ENCODE data around the gene VIPR2. TPM values are rescaled to one million over a fixed set of nuclear protein-coding genes. Genes with fewer than 3 reads are reported as not detected.

Gene VIPR2
- total RNA-seq, 1 experiment from 2014 or later, result not detected

DNA sequence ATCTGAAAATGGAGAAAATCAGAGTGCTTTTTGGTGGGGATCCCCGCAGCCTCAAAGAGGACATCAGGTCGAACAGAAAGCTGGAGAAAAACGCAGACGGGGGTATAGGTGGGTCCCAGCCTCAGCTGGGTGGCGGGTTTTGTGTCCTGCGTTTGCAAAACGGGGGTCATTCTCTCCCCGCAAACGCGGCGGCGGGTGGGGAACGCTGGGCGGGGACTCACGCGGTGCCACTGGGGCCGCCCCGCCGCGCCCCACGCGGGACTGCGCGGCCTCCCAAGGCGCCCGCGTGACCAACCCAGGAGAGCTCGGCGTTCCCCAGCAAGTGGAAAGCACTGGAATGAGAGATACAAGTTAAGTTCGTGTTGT, 806 bp upstream of the VIPR2 start:
- H3K9me2 ChIP-seq (replicated peaks; ENCODE audit: insufficient read depth, low read length), result no peaks in the 10 kb centered on the region
- H3K27ac ChIP-seq (ENCODE audit: low read length), result no peak overlapping the region
- H3K4me1 ChIP-seq (ENCODE audit: low read length), result peaks cover 10% of the 10 kb centered on the region
- H3K79me2 ChIP-seq (ENCODE audit: low read length), result no peaks in the 10 kb centered on the region
- no peaks in the 10 kb centered on the region for H3K36me3 ChIP-seq (ENCODE audit: insufficient read depth, low read length)
- no peak for DNase-seq
- H4K20me1 ChIP-seq (ENCODE audit: insufficient read depth, low read depth, low read length), result no peaks in the 10 kb centered on the region
- no peaks in the 10 kb centered on the region for H3K27me3 ChIP-seq (ENCODE audit: low read length)
- no peaks in the 10 kb centered on the region for H3K9me3 ChIP-seq (ENCODE audit: low read length)
- H3K9ac ChIP-seq (ENCODE audit: low read length), result no peak overlapping the region
- H2AFZ ChIP-seq (ENCODE audit: low read length), result no peak overlapping the region
- H3K4me2 ChIP-seq (ENCODE audit: low read depth, low read length, poor library complexity, severe bottlenecking), result no peak overlapping the region
- no peak overlapping the region for H3K4me3 ChIP-seq (ENCODE audit: low read length)

DNA sequence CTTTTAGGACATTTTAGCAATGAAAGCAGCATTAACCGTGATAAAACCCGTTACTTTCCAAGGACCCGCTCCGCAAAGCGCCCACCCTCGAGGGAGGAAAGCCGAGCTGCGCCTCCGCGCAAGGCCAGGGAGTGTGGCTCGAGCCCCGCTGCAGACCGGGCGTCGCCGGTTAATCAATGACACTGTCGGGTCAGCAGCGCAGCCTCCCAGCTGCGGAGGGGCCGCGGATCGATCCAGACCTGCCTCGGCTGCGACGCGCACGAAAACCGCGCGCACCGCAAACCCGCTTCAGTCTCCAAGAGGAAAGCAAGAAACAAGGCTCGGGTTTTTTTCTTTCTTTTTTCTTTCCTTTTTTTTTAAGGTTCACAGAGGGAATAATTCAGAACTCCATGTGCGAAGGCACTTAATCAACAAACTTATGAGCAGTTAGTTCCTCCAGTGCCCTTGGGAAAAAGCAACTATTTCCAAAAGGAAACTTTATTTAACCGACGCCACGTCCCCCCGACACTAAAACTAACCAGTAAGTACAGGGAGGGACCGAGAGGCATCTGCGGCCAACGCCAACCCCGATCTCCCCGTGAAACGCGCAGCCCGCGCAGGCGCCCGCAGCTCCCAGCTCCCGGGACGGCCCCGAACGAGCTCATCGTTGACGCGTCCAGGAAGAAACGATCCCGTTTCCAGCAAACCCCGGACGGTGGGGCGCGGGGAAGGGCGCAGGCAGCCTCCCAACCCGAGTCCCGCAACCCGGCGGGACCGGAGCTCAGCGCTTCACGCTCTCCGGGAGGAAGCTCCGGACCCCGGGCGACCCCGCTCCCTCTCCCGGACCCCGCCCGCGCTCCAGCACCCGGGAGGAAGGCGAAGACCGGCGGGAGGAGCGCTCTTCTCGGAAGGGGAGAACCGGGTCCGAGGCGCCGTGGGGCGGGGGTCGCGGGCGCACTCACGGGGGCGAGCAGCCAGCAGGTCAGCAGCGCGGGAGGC, 598 bp downstream of the VIPR2 start:
- Histone ChIP-seq H3K4me1 (ENCODE audit: low read length) (no peaks in the 10 kb centered on the region), H2AFZ (ENCODE audit: low read length) (no peak overlapping the region), H3K4me2 (ENCODE audit: low read depth, low read length, poor library complexity, severe bottlenecking) (no peak overlapping the region), H3K79me2 (ENCODE audit: low read length) (no peaks in the 10 kb centered on the region), H3K27ac (ENCODE audit: low read length) (no peak overlapping the region), H3K9me3 (ENCODE audit: low read length) (no peaks in the 10 kb centered on the region), H3K9ac (ENCODE audit: low read length) (no peak overlapping the region), H3K9me2 (replicated peaks; ENCODE audit: insufficient read depth, low read length) (no peaks in the 10 kb centered on the region), H3K4me3 (ENCODE audit: low read length) (no peak overlapping the region), H3K27me3 (ENCODE audit: low read length) (no peaks in the 10 kb centered on the region), H4K20me1 (ENCODE audit: insufficient read depth, low read depth, low read length) (no peaks in the 10 kb centered on the region), H3K36me3 (ENCODE audit: insufficient read depth, low read length) (no peaks in the 10 kb centered on the region)
- DNase-seq, result no peak

DNA sequence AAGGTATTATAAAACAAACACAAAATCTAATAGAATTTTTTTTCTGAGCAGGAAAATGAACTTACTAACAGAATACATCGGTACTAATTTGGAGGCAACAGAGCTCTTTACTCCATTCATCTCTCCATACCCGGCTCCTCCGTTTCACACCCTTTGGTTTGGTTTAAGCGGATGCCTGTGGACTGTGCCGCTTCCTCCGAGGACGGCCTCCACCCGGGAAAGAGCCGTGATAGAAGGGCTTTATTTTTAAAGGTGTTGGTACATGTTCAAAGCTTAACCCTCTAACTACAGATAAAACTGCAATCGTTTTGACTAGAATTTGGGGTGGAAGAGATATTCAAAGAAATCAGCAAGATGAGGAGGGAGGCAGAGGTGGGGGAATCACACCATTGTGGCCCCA, 1.9 kb downstream of the VIPR2 start:
- Histone ChIP-seq H3K9me3 (ENCODE audit: low read length) (no peaks in the 10 kb centered on the region), H3K4me2 (ENCODE audit: low read depth, low read length, poor library complexity, severe bottlenecking) (no peak overlapping the region), H3K9ac (ENCODE audit: low read length) (no peak overlapping the region), H3K27me3 (ENCODE audit: low read length) (no peaks in the 10 kb centered on the region), H3K27ac (ENCODE audit: low read length) (no peak overlapping the region), H3K9me2 (replicated peaks; ENCODE audit: insufficient read depth, low read length) (no peaks in the 10 kb centered on the region), H3K79me2 (ENCODE audit: low read length) (no peaks in the 10 kb centered on the region), H3K4me1 (ENCODE audit: low read length) (no peaks in the 10 kb centered on the region), H4K20me1 (ENCODE audit: insufficient read depth, low read depth, low read length) (no peaks in the 10 kb centered on the region), H3K4me3 (ENCODE audit: low read length) (no peak overlapping the region), H2AFZ (ENCODE audit: low read length) (no peak overlapping the region), H3K36me3 (ENCODE audit: insufficient read depth, low read length) (no peaks in the 10 kb centered on the region)
- no peak for DNase-seq

DNA sequence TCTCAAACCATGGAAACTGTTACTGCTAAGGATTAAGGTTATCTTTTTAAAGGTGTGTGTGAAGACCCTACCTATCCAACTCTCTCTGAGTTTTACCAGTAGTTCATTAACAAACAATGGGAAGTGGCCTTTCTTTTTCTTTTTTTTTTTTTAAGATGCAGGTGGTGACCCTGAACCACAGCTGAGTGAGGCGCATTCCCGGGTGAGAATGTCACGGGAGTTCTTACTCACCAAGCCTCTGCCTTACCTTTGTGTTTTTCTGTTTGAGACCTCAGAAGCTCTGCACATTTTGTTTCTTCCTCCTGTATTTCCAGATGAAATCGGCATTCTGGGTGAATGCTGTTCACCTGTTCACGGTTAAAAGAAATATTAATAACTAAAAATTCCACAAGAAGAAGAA, 2.5 kb downstream of the VIPR2 start:
- Histone ChIP-seq H4K20me1 (ENCODE audit: insufficient read depth, low read depth, low read length) (no peaks in the 10 kb centered on the region), H3K27me3 (ENCODE audit: low read length) (no peaks in the 10 kb centered on the region), H3K27ac (ENCODE audit: low read length) (no peak overlapping the region), H3K9ac (ENCODE audit: low read length) (no peak overlapping the region), H3K4me3 (ENCODE audit: low read length) (no peak overlapping the region), H3K36me3 (ENCODE audit: insufficient read depth, low read length) (no peaks in the 10 kb centered on the region), H2AFZ (ENCODE audit: low read length) (no peak overlapping the region), H3K79me2 (ENCODE audit: low read length) (no peaks in the 10 kb centered on the region), H3K9me2 (replicated peaks; ENCODE audit: insufficient read depth, low read length) (no peaks in the 10 kb centered on the region), H3K4me2 (ENCODE audit: low read depth, low read length, poor library complexity, severe bottlenecking) (no peak overlapping the region), H3K9me3 (ENCODE audit: low read length) (no peaks in the 10 kb centered on the region), H3K4me1 (ENCODE audit: low read length) (no peaks in the 10 kb centered on the region)
- no peak for DNase-seq

DNA sequence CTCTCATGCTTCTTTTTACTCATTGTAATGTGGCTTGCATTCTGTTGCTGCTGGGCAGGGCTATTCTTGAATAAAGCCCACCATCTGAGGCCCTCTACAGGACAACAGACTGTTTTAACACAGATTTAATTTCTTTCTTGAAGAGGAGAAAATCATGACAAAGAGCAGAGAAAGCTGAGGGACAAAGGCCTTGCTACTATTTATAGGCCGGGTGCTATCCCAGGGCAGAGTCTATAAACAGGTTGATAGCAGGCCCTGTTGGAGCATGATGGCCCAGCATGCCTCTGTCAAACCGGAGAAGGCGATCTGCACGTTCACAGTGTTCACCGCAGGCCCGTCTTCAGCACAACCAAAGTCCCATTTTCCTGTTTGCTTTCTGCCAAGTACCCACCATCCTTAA, 3.0 kb downstream of the VIPR2 start:
- H3K79me2 ChIP-seq (ENCODE audit: low read length), result no peaks in the 10 kb centered on the region
- H3K9me2 ChIP-seq (replicated peaks; ENCODE audit: insufficient read depth, low read length), result no peaks in the 10 kb centered on the region
- no peaks in the 10 kb centered on the region for H3K36me3 ChIP-seq (ENCODE audit: insufficient read depth, low read length)
- no peak overlapping the region for H2AFZ ChIP-seq (ENCODE audit: low read length)
- no peak for DNase-seq
- no peak overlapping the region for H3K4me2 ChIP-seq (ENCODE audit: low read depth, low read length, poor library complexity, severe bottlenecking)
- H3K9me3 ChIP-seq (ENCODE audit: low read length), result no peaks in the 10 kb centered on the region
- no peak overlapping the region for H3K9ac ChIP-seq (ENCODE audit: low read length)
- no peak overlapping the region for H3K27ac ChIP-seq (ENCODE audit: low read length)
- no peak overlapping the region for H3K4me3 ChIP-seq (ENCODE audit: low read length)
- H4K20me1 ChIP-seq (ENCODE audit: insufficient read depth, low read depth, low read length), result no peaks in the 10 kb centered on the region
- H3K4me1 ChIP-seq (ENCODE audit: low read length), result no peaks in the 10 kb centered on the region
- H3K27me3 ChIP-seq (ENCODE audit: low read length), result no peaks in the 10 kb centered on the region

DNA sequence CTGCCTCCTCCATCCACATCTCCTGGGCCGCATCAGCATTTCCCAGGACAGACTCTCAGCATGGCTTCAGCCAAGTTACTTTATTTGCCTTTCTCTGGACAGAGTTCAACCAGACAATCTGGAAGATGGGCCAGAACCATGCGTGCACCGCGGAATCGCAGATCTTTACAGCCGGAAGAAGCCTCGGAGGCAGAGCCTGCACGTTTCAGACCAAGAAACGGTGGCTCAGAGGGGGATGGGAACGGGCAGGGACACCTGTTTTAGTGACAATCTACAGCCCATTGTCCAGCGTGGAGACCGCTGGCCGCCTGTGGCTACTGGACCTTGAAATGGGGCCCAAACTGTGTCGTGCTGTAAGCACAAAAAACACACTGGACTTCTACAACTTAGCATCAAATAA, 3.5 kb downstream of the VIPR2 start:
- no peaks in the 10 kb centered on the region for H3K79me2 ChIP-seq (ENCODE audit: low read length)
- H2AFZ ChIP-seq (ENCODE audit: low read length), result no peak overlapping the region
- no peaks in the 10 kb centered on the region for H3K9me3 ChIP-seq (ENCODE audit: low read length)
- H3K27ac ChIP-seq (ENCODE audit: low read length), result no peak overlapping the region
- no peaks in the 10 kb centered on the region for H3K36me3 ChIP-seq (ENCODE audit: insufficient read depth, low read length)
- no peak for DNase-seq
- H3K9me2 ChIP-seq (replicated peaks; ENCODE audit: insufficient read depth, low read length), result no peaks in the 10 kb centered on the region
- no peak overlapping the region for H3K9ac ChIP-seq (ENCODE audit: low read length)
- H3K4me1 ChIP-seq (ENCODE audit: low read length), result no peaks in the 10 kb centered on the region
- H3K27me3 ChIP-seq (ENCODE audit: low read length), result no peaks in the 10 kb centered on the region
- H4K20me1 ChIP-seq (ENCODE audit: insufficient read depth, low read depth, low read length), result no peaks in the 10 kb centered on the region
- H3K4me2 ChIP-seq (ENCODE audit: low read depth, low read length, poor library complexity, severe bottlenecking), result no peak overlapping the region
- no peak overlapping the region for H3K4me3 ChIP-seq (ENCODE audit: low read length)

DNA sequence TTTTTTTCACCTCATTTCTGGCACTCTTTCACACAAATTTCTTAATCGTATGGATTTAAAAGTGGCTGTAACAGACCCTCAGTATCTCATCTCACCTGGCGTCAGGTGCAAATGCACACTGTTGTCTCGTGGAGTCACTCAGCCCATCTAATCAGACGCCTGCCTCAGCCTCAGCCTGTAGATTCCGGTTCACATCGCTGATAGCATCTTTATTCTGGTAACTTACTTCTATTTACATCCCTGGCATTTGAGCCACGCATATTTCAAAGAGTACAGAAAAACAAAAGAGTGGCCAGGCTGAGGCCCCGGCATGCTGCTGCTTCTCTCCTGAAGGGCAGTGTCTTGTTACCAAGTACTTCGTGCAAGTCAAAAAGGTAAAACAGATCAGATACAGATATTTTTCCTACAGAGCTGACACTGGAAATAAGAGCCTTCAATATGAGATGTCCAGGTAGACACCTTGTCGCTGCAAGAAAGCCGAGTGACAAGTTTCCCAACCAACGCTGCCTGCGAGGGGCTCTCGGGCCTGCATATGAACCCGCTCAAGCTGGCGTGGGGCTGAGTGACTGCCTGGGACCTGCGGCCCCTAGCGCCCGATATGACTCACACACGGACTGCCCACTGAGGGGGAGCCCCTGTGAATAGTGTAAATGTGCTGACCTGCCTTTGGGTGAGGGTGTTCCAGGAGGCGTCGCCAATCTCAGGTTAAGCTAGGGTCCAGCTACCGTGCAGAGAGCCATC, 4.3 kb downstream of the VIPR2 start:
- Histone ChIP-seq H2AFZ (ENCODE audit: low read length) (no peak overlapping the region), H3K4me2 (ENCODE audit: low read depth, low read length, poor library complexity, severe bottlenecking) (no peak overlapping the region), H4K20me1 (ENCODE audit: insufficient read depth, low read depth, low read length) (no peaks in the 10 kb centered on the region), H3K4me3 (ENCODE audit: low read length) (no peak overlapping the region), H3K79me2 (ENCODE audit: low read length) (no peaks in the 10 kb centered on the region), H3K4me1 (ENCODE audit: low read length) (no peaks in the 10 kb centered on the region), H3K9ac (ENCODE audit: low read length) (no peak overlapping the region), H3K27me3 (ENCODE audit: low read length) (no peaks in the 10 kb centered on the region), H3K9me2 (replicated peaks; ENCODE audit: insufficient read depth, low read length) (no peaks in the 10 kb centered on the region), H3K36me3 (ENCODE audit: insufficient read depth, low read length) (no peaks in the 10 kb centered on the region), H3K27ac (ENCODE audit: low read length) (no peak overlapping the region), H3K9me3 (ENCODE audit: low read length) (no peaks in the 10 kb centered on the region)
- no peak for DNase-seq

DNA sequence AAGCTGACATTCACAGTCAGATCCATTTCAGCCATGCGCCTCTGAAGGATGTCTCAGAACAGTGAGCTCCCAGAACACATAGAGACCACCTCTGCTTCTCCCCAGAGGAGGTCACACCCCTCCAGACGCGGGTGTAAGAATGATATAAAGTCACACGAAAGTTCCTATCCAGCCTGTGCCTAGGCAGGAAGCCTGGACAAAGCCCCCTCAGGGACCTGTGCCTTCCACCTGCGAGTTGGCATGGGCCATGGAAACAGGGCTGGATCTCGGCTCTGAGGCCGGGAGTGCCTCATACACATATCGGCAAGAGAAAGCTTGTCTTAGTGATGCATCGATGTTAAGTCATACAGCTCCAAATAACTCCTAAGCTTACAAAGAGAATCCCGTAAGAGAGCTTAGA, 5.0 kb downstream of the VIPR2 start:
- H3K9ac ChIP-seq (ENCODE audit: low read length), result no peak overlapping the region
- DNase-seq, result no peak
- no peaks in the 10 kb centered on the region for H3K4me1 ChIP-seq (ENCODE audit: low read length)
- no peaks in the 10 kb centered on the region for H3K79me2 ChIP-seq (ENCODE audit: low read length)
- H3K27ac ChIP-seq (ENCODE audit: low read length), result no peak overlapping the region
- no peaks in the 10 kb centered on the region for H3K9me2 ChIP-seq (replicated peaks; ENCODE audit: insufficient read depth, low read length)
- no peaks in the 10 kb centered on the region for H3K36me3 ChIP-seq (ENCODE audit: insufficient read depth, low read length)
- H3K27me3 ChIP-seq (ENCODE audit: low read length), result no peaks in the 10 kb centered on the region
- H2AFZ ChIP-seq (ENCODE audit: low read length), result no peak overlapping the region
- no peaks in the 10 kb centered on the region for H3K9me3 ChIP-seq (ENCODE audit: low read length)
- H3K4me3 ChIP-seq (ENCODE audit: low read length), result no peak overlapping the region
- no peak overlapping the region for H3K4me2 ChIP-seq (ENCODE audit: low read depth, low read length, poor library complexity, severe bottlenecking)
- H4K20me1 ChIP-seq (ENCODE audit: insufficient read depth, low read depth, low read length), result no peaks in the 10 kb centered on the region

All from Karpas-422 (cell line).